Mammary epithelial cell (primary cell): ENCODE data around the gene NAT14.

Source experiments
- EZH2 ChIP-seq: IDR thresholded peaks from 2 replicates; pipeline ENCODE4 v1.6.1; 2012; ENCODE audit warnings: low read length, inconsistent platforms, borderline replicate concordance
- TF ChIP-seq, protein P1 (sequence below), 2 donors: IDR thresholded peaks in 1 of 2; conservative IDR thresholded peaks in 1 of 2; 2 replicates each; pipeline ENCODE4 v1.5.1; 2011 to 2012; ENCODE audit warnings: inconsistent platforms in 2 of 2, low read length in 2 of 2, mild to moderate bottlenecking in 2 of 2, control low read depth in 1 of 2, low read depth in 1 of 2; ENCODE audit not compliant: insufficient read depth in 1 of 2; ENCODE audit errors: extremely low read depth in 1 of 2

- TF ChIP-seq EZH2, result no peak
- TF ChIP-seq, protein P1, sequence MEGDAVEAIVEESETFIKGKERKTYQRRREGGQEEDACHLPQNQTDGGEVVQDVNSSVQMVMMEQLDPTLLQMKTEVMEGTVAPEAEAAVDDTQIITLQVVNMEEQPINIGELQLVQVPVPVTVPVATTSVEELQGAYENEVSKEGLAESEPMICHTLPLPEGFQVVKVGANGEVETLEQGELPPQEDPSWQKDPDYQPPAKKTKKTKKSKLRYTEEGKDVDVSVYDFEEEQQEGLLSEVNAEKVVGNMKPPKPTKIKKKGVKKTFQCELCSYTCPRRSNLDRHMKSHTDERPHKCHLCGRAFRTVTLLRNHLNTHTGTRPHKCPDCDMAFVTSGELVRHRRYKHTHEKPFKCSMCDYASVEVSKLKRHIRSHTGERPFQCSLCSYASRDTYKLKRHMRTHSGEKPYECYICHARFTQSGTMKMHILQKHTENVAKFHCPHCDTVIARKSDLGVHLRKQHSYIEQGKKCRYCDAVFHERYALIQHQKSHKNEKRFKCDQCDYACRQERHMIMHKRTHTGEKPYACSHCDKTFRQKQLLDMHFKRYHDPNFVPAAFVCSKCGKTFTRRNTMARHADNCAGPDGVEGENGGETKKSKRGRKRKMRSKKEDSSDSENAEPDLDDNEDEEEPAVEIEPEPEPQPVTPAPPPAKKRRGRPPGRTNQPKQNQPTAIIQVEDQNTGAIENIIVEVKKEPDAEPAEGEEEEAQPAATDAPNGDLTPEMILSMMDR (conservative IDR thresholded peaks at IDR 0.05 in 1 of 2, IDR thresholded peaks at IDR 0.05 in 1 of 2; ENCODE audit: extremely low read depth in 1 of 2, insufficient read depth in 1 of 2, low read depth in 1 of 2, low read length in 2 of 2), result no peak
These were observed 17.4 kb downstream of the NAT14 start for GRCh38 chr19:55502197-55502952.
